GM23338 (cell line): ENCODE results near the gene TUFT1. TPM values are rescaled to one million over a fixed set of nuclear protein-coding genes. Genes with fewer than 3 reads are reported as not detected.

Experiments used
- ATAC-seq: fragments of 200-7000 bp; cut with Tn5 transposase; 3 replicates; pipeline ENCODE4 v1.9.1; 2020
- DNase-seq: peaks from one replicate; pipeline ENCODE4 v3.0.0-alpha.2; 2015; ENCODE audit warnings: low spot score
- H2AFZ ChIP-seq: fragments of 200-600 bp; sonication (generic); 2 replicates; pipeline ENCODE4 v1.8.0; 2016; ENCODE audit warnings: antibody characterized with exemption, mild to moderate bottlenecking, moderate library complexity
- H3F3A ChIP-seq: fragments of 200-600 bp; sonication (generic); replicated peaks from 2 replicates; pipeline ENCODE4 v1.8.0; 2017; ENCODE audit warnings: antibody characterized with exemption, mixed run types, low read depth
- H3K27ac ChIP-seq: fragments of 200-600 bp; sonication (generic); 2 replicates; pipeline ENCODE4 v1.6.1; 2016; ENCODE audit warnings: low read depth
- H3K27me3 ChIP-seq: fragments of 200-600 bp; sonication (generic); 2 replicates; pipeline ENCODE4 v1.8.0; 2016; ENCODE audit warnings: mild to moderate bottlenecking, mixed run types, moderate library complexity; ENCODE audit not compliant: insufficient read depth
- H3K36me3 ChIP-seq: fragments of 200-600 bp; sonication (generic); 2 replicates; pipeline ENCODE4 v1.8.0; 2016; ENCODE audit warnings: mild to moderate bottlenecking; ENCODE audit not compliant: insufficient read depth
- H3K4me1 ChIP-seq: fragments of 200-600 bp; sonication (generic); 2 replicates; pipeline ENCODE4 v1.8.0; 2016; ENCODE audit warnings: mild to moderate bottlenecking, moderate library complexity; ENCODE audit not compliant: insufficient read depth
- H3K4me2 ChIP-seq: fragments of 200-600 bp; sonication (generic); 2 replicates; pipeline ENCODE4 v1.7.1; 2017; ENCODE audit warnings: mixed run types
- H3K4me3 ChIP-seq: fragments of 200-600 bp; sonication (generic); 2 replicates; pipeline ENCODE4 v1.6.1; 2016; ENCODE audit warnings: mixed run types
- H3K79me2 ChIP-seq: fragments of 200-600 bp; sonication (generic); replicated peaks from 2 replicates; pipeline ENCODE4 v1.8.0; 2017; ENCODE audit warnings: mild to moderate bottlenecking; ENCODE audit not compliant: insufficient read depth
- H3K9me2 ChIP-seq: fragments of 200-600 bp; sonication (generic); 2 replicates; pipeline ENCODE4 v1.8.0; 2017; ENCODE audit not compliant: insufficient read depth
- H4K20me1 ChIP-seq: fragments of 200-600 bp; sonication (generic); replicated peaks from 2 replicates; pipeline ENCODE4 v1.8.0; 2017; ENCODE audit warnings: mild to moderate bottlenecking; ENCODE audit not compliant: insufficient read depth
- H3K27ac Mint-ChIP-seq: 2 replicates; pipeline ENCODE4 v1.8.0; 2020; ENCODE audit warnings: inconsistent platforms, mild to moderate bottlenecking, moderate library complexity, mixed read lengths
- H3K27me3 Mint-ChIP-seq: 3 replicates; pipeline ENCODE4 v1.8.0; 2022; ENCODE audit warnings: low read depth, mild to moderate bottlenecking, moderate library complexity, mixed read lengths, inconsistent platforms; ENCODE audit not compliant: insufficient read depth, poor library complexity
- H3K36me3 Mint-ChIP-seq: 3 replicates; pipeline ENCODE4 v1.8.0; 2021; ENCODE audit warnings: low read depth, mild to moderate bottlenecking, inconsistent platforms, moderate library complexity, mixed read lengths
- H3K4me1 Mint-ChIP-seq: 3 replicates; pipeline ENCODE4 v1.8.0; 2020; ENCODE audit warnings: mild to moderate bottlenecking, inconsistent platforms, mixed read lengths
- H3K4me3 Mint-ChIP-seq: 3 replicates; pipeline ENCODE4 v1.8.0; 2021; ENCODE audit warnings: moderate library complexity, mild to moderate bottlenecking, inconsistent platforms, mixed read lengths
- H3K9me3 Mint-ChIP-seq: 3 replicates; pipeline ENCODE4 v1.8.0; 2020; ENCODE audit warnings: moderate library complexity, mild to moderate bottlenecking, inconsistent platforms, mixed read lengths
- CREB1 ChIP-seq: fragments of 250-450 bp; sonication (Bioruptor Pico); IDR thresholded peaks from 2 replicates; pipeline ENCODE4 v1.5.0; 2020; ENCODE audit warnings: low read depth, mild to moderate bottlenecking, moderate library complexity
- EZH2 ChIP-seq: fragments of 200-600 bp; sonication (generic); IDR thresholded peaks from one replicate; pipeline ENCODE4 v1.8.0; 2017; ENCODE audit warnings: antibody characterized with exemption, mild to moderate bottlenecking, low read depth; ENCODE audit not compliant: unreplicated experiment
- EZH2phosphoT487 ChIP-seq: fragments of 200-600 bp; sonication (generic); IDR thresholded peaks from one replicate; pipeline ENCODE4 v1.8.1; 2018; ENCODE audit warnings: antibody characterized with exemption; ENCODE audit not compliant: unreplicated experiment
- JUNB ChIP-seq: IDR thresholded peaks from one replicate; pipeline ENCODE4 v1.6.1; 2016; ENCODE audit warnings: antibody characterized with exemption; ENCODE audit not compliant: unreplicated experiment
- POLR2AphosphoS5 ChIP-seq: IDR thresholded peaks from 2 replicates; pipeline ENCODE4 v1.6.1; 2016; ENCODE audit warnings: antibody characterized with exemption, low read depth
- STAT1 ChIP-seq: IDR thresholded peaks from one replicate; pipeline ENCODE4 v1.6.1; 2016; ENCODE audit warnings: antibody characterized with exemption; ENCODE audit not compliant: unreplicated experiment
- ZNF114 ChIP-seq: fragments of 250-450 bp; sonication (Bioruptor Pico); IDR thresholded peaks from 2 replicates; pipeline ENCODE4 v1.5.0; 2020; ENCODE audit warnings: mild to moderate bottlenecking, moderate library complexity
- polyA plus RNA-seq: library from polyadenylated mRNA; unstranded; fragments of >200 nt; fragmentation: Nextera tagmentation; extraction: Ambion mirVana; gene quantifications from 2 replicates; pipeline ENCODE4 v1.2.1, GENCODE V29; 2016
- total RNA-seq: library from RNA; depleted of rRNA; stranded (reverse); fragments of >200 nt; shearing (Covaris generic); gene quantifications from 2 replicates; pipeline ENCODE4 v1.2.3, GENCODE V29; 2014
- TF ChIP-seq, protein P1 (sequence below): IDR thresholded peaks from 2 replicates; pipeline ENCODE4 v1.6.1; 2016; ENCODE audit warnings: antibody characterized with exemption
- TF ChIP-seq, protein P2 (sequence below): IDR thresholded peaks from one replicate; pipeline ENCODE4 v1.6.1; 2018; ENCODE audit warnings: antibody characterized with exemption; ENCODE audit not compliant: unreplicated experiment
- TF ChIP-seq, protein P3 (sequence below): fragments of 250-450 bp; sonication (Bioruptor Pico); IDR thresholded peaks from 2 replicates; pipeline ENCODE4 v1.5.0; 2020; ENCODE audit warnings: mild to moderate bottlenecking, moderate library complexity

TUFT1 gene
- total and polyA plus RNA-seq, 2 experiments from 2014 or later, result 6.0 to 11.9 TPM

DNA sequence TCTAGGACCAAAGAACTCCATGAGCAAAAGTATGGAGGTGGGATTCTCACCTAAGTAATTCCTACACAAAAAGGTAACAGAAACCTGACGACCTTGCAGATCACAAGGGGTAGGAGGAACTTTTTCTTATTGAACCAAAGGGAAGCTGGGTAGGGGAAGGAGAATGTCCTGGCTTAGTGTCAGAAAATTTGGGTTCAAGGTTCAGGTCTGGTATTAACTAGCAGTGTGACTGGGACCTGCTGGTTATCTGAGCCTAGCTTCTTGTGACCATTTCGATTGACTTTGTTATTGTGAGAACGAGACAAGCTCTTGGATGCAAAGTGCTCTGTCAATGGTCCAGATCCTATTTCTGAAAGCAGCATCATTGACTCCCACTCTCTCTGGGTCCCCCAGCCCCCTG is 66.7 kb downstream of the TUFT1 start:
- Mint-ChIP-seq H3K36me3 (no peaks in the 10 kb centered on the region), H3K4me3 (no peak overlapping the region), H3K27ac (no peak overlapping the region), H3K9me3 (peaks cover 4% of the 10 kb centered on the region; the same call in 1 of the 3 replicates), H3K27me3 (peaks cover 4% of the 10 kb centered on the region), H3K4me1 (peaks cover 3% of the 10 kb centered on the region; the same call in 1 of the 3 replicates)
- DNase-seq (no peak), ATAC-seq (no peak)
- Histone ChIP-seq H3K27me3 (no peaks in the 10 kb centered on the region), H3K27ac (no peak overlapping the region), H3K9me2 (no peaks in the 10 kb centered on the region), H4K20me1 (no peaks in the 10 kb centered on the region), H3K79me2 (no peaks in the 10 kb centered on the region), H3K4me2 (no peak overlapping the region), H3K4me1 (no peaks in the 10 kb centered on the region), H3K4me3 (no peak overlapping the region), H3K36me3 (no peaks in the 10 kb centered on the region), H3F3A (no peaks in the 10 kb centered on the region), H2AFZ (no peak overlapping the region)
- TF ChIP-seq, protein P1, sequence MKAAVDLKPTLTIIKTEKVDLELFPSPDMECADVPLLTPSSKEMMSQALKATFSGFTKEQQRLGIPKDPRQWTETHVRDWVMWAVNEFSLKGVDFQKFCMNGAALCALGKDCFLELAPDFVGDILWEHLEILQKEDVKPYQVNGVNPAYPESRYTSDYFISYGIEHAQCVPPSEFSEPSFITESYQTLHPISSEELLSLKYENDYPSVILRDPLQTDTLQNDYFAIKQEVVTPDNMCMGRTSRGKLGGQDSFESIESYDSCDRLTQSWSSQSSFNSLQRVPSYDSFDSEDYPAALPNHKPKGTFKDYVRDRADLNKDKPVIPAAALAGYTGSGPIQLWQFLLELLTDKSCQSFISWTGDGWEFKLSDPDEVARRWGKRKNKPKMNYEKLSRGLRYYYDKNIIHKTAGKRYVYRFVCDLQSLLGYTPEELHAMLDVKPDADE, result no peak
- TF ChIP-seq POLR2AphosphoS5, result no peak
- no peak for TF ChIP-seq EZH2phosphoT487
- TF ChIP-seq, protein P2, sequence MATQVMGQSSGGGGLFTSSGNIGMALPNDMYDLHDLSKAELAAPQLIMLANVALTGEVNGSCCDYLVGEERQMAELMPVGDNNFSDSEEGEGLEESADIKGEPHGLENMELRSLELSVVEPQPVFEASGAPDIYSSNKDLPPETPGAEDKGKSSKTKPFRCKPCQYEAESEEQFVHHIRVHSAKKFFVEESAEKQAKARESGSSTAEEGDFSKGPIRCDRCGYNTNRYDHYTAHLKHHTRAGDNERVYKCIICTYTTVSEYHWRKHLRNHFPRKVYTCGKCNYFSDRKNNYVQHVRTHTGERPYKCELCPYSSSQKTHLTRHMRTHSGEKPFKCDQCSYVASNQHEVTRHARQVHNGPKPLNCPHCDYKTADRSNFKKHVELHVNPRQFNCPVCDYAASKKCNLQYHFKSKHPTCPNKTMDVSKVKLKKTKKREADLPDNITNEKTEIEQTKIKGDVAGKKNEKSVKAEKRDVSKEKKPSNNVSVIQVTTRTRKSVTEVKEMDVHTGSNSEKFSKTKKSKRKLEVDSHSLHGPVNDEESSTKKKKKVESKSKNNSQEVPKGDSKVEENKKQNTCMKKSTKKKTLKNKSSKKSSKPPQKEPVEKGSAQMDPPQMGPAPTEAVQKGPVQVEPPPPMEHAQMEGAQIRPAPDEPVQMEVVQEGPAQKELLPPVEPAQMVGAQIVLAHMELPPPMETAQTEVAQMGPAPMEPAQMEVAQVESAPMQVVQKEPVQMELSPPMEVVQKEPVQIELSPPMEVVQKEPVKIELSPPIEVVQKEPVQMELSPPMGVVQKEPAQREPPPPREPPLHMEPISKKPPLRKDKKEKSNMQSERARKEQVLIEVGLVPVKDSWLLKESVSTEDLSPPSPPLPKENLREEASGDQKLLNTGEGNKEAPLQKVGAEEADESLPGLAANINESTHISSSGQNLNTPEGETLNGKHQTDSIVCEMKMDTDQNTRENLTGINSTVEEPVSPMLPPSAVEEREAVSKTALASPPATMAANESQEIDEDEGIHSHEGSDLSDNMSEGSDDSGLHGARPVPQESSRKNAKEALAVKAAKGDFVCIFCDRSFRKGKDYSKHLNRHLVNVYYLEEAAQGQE, result no peak
- TF ChIP-seq EZH2, result no peak
- no peak for TF ChIP-seq ZNF114
- TF ChIP-seq STAT1, result no peak
- no peak for TF ChIP-seq JUNB
- TF ChIP-seq, protein P3, sequence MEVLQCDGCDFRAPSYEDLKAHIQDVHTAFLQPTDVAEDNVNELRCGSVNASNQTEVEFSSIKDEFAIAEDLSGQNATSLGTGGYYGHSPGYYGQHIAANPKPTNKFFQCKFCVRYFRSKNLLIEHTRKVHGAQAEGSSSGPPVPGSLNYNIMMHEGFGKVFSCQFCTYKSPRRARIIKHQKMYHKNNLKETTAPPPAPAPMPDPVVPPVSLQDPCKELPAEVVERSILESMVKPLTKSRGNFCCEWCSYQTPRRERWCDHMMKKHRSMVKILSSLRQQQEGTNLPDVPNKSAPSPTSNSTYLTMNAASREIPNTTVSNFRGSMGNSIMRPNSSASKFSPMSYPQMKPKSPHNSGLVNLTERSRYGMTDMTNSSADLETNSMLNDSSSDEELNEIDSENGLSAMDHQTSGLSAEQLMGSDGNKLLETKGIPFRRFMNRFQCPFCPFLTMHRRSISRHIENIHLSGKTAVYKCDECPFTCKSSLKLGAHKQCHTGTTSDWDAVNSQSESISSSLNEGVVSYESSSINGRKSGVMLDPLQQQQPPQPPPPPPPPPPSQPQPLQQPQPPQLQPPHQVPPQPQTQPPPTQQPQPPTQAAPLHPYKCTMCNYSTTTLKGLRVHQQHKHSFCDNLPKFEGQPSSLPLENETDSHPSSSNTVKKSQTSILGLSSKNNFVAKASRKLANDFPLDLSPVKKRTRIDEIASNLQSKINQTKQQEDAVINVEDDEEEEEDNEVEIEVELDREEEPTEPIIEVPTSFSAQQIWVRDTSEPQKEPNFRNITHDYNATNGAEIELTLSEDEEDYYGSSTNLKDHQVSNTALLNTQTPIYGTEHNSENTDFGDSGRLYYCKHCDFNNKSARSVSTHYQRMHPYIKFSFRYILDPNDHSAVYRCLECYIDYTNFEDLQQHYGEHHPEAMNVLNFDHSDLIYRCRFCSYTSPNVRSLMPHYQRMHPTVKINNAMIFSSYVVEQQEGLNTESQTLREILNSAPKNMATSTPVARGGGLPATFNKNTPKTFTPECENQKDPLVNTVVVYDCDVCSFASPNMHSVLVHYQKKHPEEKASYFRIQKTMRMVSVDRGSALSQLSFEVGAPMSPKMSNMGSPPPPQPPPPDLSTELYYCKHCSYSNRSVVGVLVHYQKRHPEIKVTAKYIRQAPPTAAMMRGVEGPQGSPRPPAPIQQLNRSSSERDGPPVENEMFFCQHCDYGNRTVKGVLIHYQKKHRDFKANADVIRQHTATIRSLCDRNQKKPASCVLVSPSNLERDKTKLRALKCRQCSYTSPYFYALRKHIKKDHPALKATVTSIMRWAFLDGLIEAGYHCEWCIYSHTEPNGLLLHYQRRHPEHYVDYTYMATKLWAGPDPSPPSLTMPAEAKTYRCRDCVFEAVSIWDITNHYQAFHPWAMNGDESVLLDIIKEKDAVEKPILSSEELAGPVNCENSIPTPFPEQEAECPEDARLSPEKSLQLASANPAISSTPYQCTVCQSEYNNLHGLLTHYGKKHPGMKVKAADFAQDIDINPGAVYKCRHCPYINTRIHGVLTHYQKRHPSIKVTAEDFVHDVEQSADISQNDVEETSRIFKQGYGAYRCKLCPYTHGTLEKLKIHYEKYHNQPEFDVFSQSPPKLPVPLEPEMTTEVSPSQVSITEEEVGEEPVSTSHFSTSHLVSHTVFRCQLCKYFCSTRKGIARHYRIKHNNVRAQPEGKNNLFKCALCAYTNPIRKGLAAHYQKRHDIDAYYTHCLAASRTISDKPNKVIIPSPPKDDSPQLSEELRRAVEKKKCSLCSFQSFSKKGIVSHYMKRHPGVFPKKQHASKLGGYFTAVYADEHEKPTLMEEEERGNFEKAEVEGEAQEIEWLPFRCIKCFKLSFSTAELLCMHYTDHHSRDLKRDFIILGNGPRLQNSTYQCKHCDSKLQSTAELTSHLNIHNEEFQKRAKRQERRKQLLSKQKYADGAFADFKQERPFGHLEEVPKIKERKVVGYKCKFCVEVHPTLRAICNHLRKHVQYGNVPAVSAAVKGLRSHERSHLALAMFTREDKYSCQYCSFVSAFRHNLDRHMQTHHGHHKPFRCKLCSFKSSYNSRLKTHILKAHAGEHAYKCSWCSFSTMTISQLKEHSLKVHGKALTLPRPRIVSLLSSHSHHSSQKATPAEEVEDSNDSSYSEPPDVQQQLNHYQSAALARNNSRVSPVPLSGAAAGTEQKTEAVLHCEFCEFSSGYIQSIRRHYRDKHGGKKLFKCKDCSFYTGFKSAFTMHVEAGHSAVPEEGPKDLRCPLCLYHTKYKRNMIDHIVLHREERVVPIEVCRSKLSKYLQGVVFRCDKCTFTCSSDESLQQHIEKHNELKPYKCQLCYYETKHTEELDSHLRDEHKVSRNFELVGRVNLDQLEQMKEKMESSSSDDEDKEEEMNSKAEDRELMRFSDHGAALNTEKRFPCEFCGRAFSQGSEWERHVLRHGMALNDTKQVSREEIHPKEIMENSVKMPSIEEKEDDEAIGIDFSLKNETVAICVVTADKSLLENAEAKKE (CRISPR knock-in tag), result no peak
- TF ChIP-seq CREB1 (CRISPR knock-in tag), result no peak
